BJ (cell line): ENCODE data around the gene GSN. TPM values are rescaled to one million over a fixed set of nuclear protein-coding genes. Genes with fewer than 3 reads are reported as not detected.
A peak's percentile ranks its signal among the peaks of the same experiment; 100 is the strongest.

Source experiments
- CTCF ChIA-PET: fragments of 350-600 bp; formaldehyde crosslinking; extraction: SDS; loops from one replicate; lab custom pipeline; 2021; ENCODE audit warnings: antibody characterized with exemption, inconsistent platforms; lab: Yijun Ruan, JAX
- POLR2A ChIA-PET: fragments of 300-600 bp; sonication (Branson Sonifier 250); formaldehyde crosslinking; extraction: SDS; loops from one replicate; lab custom pipeline; 2021; ENCODE audit warnings: antibody characterized with exemption; lab: Charles Lee
- DNase-seq: peaks from one replicate; pipeline ENCODE4 v3.0.0-alpha.2; 2011; ENCODE audit warnings: low read depth
- H3K27me3 ChIP-seq: 2 replicates; pipeline ENCODE4 v1.6.0; 2011; ENCODE audit warnings: low read length; ENCODE audit not compliant: control insufficient read depth, insufficient read depth
- H3K36me3 ChIP-seq: 2 replicates; pipeline ENCODE4 v1.5.1; 2011; ENCODE audit warnings: low read length; ENCODE audit not compliant: control insufficient read depth, insufficient read depth
- H3K4me3 ChIP-seq: 2 replicates; pipeline ENCODE4 v1.5.1; 2011; ENCODE audit warnings: low read depth, mild to moderate bottlenecking, control low read depth, low read length
- polyA minus RNA-seq: library from RNA; depleted of rRNA, polyadenylated mRNA; stranded (reverse); fragments of >200 nt; gene quantifications from 2 replicates; pipeline ENCODE4 v1.2.3, GENCODE V29; 2011; rRNA and poly(A)+ RNA removed
- polyA plus RNA-seq: library from polyadenylated mRNA; depleted of rRNA; stranded (reverse); fragments of >200 nt; gene quantifications from 2 replicates; pipeline ENCODE4 v1.2.3, GENCODE V29; 2011; rRNA removed
- TF ChIP-seq, protein P1 (sequence below): IDR thresholded peaks from 2 replicates; pipeline ENCODE4 v1.5.1; 2011; ENCODE audit warnings: low read depth, mild to moderate bottlenecking, control low read depth, inconsistent platforms, low read length, moderate library complexity; ENCODE audit not compliant: insufficient read depth

The GSN gene
- polyA plus RNA-seq (493 and 765 TPM in 2 replicates), polyA minus RNA-seq (523 and 815 TPM in 2 replicates)

DNA sequence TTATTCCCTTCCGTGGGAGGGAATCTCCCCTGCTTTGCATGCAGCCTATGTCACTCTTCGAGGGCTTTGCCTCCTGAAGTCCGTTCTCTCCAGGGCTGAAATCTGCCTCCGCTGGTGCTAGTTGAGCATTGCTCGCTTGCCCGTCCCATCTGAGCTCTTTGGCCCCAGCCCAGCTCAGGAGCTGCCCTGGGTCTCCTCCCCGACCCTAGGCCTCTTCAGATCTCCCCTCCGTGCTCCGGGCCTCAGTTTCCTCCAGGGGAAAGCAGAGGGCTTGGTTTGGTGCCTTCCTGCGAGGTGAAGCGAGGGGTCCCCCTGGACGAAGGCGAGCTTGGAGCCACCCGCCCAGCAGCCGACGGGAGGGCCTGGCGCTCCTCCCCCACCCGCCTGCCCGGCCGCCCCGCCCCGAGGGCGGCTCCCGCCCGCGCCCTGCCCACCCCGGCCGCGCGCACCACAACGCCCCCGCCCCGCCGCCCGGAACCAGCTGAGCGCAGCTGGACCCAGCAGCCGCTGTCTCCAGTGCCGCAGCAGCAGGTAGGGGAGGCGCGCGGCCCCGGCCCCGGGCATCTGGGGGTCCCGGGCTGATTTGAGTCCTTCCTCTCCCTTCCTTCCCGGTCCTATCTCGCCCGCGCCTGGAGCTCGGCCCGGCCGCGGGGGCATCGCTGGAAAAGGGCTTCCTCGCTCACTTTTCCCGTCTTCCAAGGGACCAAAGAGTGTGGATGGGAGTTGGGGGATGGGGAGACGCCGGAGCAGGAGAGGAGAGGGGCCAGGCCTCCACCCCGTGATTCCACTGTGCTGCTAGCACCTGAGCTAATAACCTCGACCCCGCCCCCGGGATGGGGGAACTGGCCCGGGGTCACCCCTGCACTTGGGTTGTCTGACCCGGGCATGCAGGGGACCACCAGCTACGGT, at the start of gene GSN:
Gene GSN (plus strand): TSS at position 474 of the 909 bp plus-strand sequence. CDS start 33,810 bp downstream, outside the sequence.
- ChIA-PET POLR2A (interaction anchor here (0.6 to 1.4 kb wide), 6 partner anchors 10 to 108 kb away, joined by 3 to 11 read pairs (median 4); no protein-coding TSS in a partner anchor), CTCF (interaction anchor here (0.7 to 5.6 kb wide), 12 partner anchors 10 to 55 kb away, joined by 3 to 31 read pairs (median 4); no protein-coding TSS in a partner anchor)
- Histone ChIP-seq H3K27me3 (no peaks in the 10 kb centered on the region), H3K36me3 (peaks cover 3% of the 10 kb centered on the region; the same call in 1 of the 2 replicates), H3K4me3 (peak within 1 kb of the TSS; percentile 89)
- TF ChIP-seq, protein P1, sequence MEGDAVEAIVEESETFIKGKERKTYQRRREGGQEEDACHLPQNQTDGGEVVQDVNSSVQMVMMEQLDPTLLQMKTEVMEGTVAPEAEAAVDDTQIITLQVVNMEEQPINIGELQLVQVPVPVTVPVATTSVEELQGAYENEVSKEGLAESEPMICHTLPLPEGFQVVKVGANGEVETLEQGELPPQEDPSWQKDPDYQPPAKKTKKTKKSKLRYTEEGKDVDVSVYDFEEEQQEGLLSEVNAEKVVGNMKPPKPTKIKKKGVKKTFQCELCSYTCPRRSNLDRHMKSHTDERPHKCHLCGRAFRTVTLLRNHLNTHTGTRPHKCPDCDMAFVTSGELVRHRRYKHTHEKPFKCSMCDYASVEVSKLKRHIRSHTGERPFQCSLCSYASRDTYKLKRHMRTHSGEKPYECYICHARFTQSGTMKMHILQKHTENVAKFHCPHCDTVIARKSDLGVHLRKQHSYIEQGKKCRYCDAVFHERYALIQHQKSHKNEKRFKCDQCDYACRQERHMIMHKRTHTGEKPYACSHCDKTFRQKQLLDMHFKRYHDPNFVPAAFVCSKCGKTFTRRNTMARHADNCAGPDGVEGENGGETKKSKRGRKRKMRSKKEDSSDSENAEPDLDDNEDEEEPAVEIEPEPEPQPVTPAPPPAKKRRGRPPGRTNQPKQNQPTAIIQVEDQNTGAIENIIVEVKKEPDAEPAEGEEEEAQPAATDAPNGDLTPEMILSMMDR = peak; percentile 24; the same call in 1 of the 2 replicates
- no peak for DNase-seq

DNA sequence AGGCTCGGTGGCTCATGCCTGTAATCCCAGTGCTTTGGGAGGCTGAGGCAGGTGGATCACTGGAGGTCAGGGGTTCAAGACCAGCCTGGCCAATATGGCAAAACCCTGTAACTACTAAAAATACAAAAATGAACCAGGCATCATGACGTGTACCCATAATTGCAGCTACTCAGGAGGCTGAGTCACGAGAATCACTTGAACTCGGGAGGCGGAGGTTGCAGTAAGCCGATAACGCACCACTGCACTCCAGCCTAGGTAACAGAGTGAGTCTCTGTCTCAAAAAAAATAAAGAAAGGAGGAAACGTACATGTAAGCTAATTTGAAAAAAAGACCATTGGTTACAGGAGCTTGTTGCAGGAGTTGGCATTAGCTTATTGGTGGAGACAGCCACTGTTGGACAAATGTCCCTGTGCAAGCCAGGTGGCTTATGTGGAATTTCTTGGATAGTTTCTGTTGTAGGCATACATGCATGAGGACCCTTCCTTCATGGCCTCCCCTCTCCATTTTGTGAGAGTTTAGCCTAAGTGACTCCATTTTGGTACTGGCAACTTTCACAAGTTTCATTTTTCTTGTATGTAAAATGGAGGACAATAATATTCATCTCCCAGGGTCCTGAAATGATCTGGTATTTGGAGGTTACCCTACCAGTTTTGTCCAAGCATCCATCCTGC, 49.5 kb upstream of the GSN start:
- Histone ChIP-seq H3K36me3 (no peaks in the 10 kb centered on the region), H3K4me3 (no peak overlapping the region), H3K27me3 (no peaks in the 10 kb centered on the region)
- DNase-seq = no peak
- CTCF ChIA-PET = interaction anchor here (0.6 to 1.9 kb wide), 4 partner anchors 12 to 101 kb away, joined by 3 to 7 read pairs (median 5); no protein-coding TSS in a partner anchor
- POLR2A ChIA-PET = no interaction called here
- TF ChIP-seq, protein P1 = no peak

DNA sequence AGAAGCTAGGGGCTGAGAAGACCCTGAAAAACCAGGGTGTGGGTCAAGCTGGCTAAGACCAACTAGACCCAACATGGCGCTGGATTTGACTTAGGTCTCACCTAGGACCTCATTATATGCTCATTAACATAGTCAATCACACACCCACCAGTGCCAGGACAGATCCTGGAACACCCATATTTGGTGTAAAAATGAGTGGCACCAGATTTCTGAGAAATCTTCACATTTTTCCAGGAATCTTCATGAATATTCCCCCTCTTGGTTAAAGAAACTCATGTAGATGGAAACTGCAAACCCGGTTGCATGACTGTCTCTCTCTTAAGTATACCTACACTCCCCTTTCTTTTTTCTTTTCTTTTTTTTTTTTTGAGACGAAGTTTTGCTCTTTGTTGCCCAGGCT, 48.4 kb upstream of the GSN start:
- H3K36me3 ChIP-seq = no peaks in the 10 kb centered on the region
- no peaks in the 10 kb centered on the region for H3K27me3 ChIP-seq
- POLR2A ChIA-PET = no interaction called here
- H3K4me3 ChIP-seq = no peak overlapping the region
- CTCF ChIA-PET = no interaction called here
- DNase-seq = no peak
- TF ChIP-seq, protein P1 = no peak

DNA sequence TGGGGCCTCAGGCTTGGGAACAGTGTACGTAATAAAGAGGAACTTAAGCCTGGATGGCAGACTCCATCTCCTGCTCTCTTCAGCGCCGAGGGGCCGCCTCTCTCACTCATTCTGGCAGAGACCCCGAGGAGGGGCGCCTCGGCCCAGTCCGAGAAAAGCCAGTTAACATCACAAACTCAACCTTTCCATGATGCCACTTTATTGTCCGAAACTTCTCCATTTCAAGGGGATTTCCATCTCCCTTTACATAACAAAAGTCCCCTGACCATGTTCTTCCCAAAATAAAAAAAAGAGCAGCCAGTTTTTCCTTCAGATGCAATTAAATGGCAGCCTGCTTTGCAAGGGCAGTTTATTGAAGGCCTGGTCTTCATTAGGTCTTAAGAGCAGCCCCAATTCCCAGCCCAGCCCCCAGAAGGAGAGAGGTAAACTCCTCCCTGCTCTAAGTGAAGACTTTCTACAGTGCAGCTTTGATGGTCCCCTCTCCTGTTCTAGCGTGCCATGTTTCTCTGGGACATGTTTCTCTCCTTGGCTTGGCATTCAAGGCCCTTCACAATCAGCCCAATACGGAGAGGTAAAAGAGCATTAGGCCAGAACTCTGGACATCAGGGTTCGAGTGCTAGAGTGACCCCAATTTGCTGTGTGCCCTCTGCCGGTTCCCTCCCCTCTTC, 46.8 kb upstream of the GSN start:
- ChIA-PET CTCF (interaction anchor here (1.0 to 2.8 kb wide), 9 partner anchors 8 to 178 kb away, joined by 3 to 19 read pairs (median 5); no protein-coding TSS in a partner anchor), POLR2A (no interaction called here)
- Histone ChIP-seq H3K27me3 (no peaks in the 10 kb centered on the region), H3K36me3 (no peaks in the 10 kb centered on the region), H3K4me3 (no peak overlapping the region)
- no peak for DNase-seq
- TF ChIP-seq, protein P1 = no peak
